HepG2 (cell line): ENCODE measurements around the gene SLC8A2.

Source experiments
- SP1 ChIP-seq, 2 experiments: fragments of 450-650 bp in 1 of 2; sonication (generic) in 1 of 2; formaldehyde crosslinking in 1 of 2; IDR thresholded peaks; 2 replicates each; pipeline versions ENCODE4 v1.4.0 to v1.6.1; 2016 to 2020; ENCODE audit warnings: missing genetic modification reagents in 1 of 2
- ZNF10 ChIP-seq: sonication (generic); formaldehyde crosslinking; IDR thresholded peaks from 2 replicates; pipeline ENCODE4 v1.4.0; 2020; ENCODE audit warnings: mild to moderate bottlenecking, low read depth, missing genetic modification reagents, borderline replicate concordance

DNA sequence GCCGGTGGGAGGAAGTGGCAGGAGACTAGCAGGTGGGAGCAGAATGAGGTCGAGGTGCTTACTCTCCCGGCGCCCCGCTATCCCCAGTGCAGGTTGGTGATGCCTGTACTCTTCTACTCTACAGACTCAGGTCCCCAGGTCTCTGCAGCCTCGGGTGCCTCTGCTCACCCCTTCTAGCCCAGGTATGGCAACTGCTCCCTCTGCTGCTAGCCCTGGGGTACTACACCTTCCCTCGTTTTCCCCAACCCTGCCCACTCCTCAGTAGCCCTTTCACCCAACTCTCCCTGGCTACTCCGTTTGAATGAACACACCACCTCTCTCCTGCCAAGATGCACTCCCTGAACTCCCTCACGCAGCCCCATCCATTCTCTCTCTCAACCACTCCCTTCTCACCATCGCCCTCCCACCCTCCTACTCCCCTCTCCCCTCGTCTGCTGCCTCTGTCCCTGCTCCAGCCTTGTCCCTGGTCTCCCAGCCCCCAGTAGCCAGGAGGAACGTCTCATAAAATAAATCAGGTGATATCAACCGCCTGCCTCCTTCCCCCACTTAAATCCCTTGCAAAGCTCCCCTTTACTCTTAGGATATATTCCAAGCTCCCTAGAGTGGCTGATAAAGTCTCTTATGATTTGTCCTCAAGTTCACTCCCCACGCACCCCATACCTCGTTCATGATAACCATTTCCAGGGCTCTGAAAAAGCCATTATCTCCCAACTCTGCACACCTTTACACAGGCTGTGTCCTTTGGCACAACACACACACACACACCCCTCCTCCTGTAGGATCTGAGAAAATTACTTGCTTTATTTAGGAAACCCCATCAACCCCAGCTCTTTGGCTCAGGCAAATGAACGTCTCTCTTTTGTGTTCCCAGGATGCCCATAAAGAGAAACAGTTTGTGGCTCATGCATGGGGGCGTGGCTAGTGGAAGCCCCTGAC, 44.2 kb downstream of the SLC8A2 start:
- no peak for TF ChIP-seq SP1 (IDR thresholded peaks at IDR 0.05)
- no peak for TF ChIP-seq SP1 (CRISPR knock-in tag; IDR thresholded peaks at IDR 0.05)
- no peak for TF ChIP-seq ZNF10 (CRISPR knock-in tag)
